Left lung (tissue), 14 donors: ENCODE data around the gene DEPDC5. TPM values are rescaled to one million over a fixed set of nuclear protein-coding genes. Genes with fewer than 3 reads are reported as not detected.
A peak's percentile ranks its signal among the peaks of the same experiment; 100 is the strongest.
"Not testable (repeated sequence)": the region's sequence is repeated elsewhere in the genome, so short reads cannot be mapped to it uniquely, and the experiment has no call there.

Experiments
- ATAC-seq: fragments of 200-7000 bp; cut with Tn5 transposase; one replicate; pipeline ENCODE4 v1.9.1; 2020; ENCODE audit warnings: moderate library complexity
- DNase-seq, 4 donors: peaks; one replicate each; pipeline ENCODE4 v3.0.0-alpha.2; 2013 to 2020
- H3K27ac ChIP-seq, 2 donors: fragments of 200-600 bp; sonication (generic) in 1 of 2; one replicate each; pipeline versions ENCODE4 v1.5.0 to v1.8.0; 2020 to 2021
- H3K27me3 ChIP-seq, 2 donors: fragments of 200-600 bp; sonication (generic) in 1 of 2; one replicate each; pipeline versions ENCODE4 v1.5.0 to v1.8.0; 2020 to 2021
- H3K36me3 ChIP-seq, 2 donors: fragments of 200-600 bp; sonication (generic) in 1 of 2; one replicate each; pipeline versions ENCODE4 v1.5.0 to v1.8.0; 2020 to 2021
- H3K4me1 ChIP-seq, 2 donors: fragments of 200-600 bp; one replicate each; pipeline ENCODE4 v1.8.0; 2021
- H3K4me3 ChIP-seq, 2 donors: fragments of 200-600 bp; sonication (generic) in 1 of 2; one replicate each; pipeline versions ENCODE4 v1.5.0 to v1.8.0; 2020 to 2021; ENCODE audit warnings: mild to moderate bottlenecking in 1 of 2
- H3K9me3 ChIP-seq, 2 donors: fragments of 200-600 bp; sonication (generic) in 1 of 2; one replicate each; pipeline versions ENCODE4 v1.5.0 to v1.8.0; 2020 to 2021
- CTCF ChIP-seq, 2 donors: fragments of 200-600 bp; sonication (generic) in 1 of 2; IDR thresholded peaks; one replicate each; pipeline versions ENCODE4 v1.5.0 to v1.8.0; 2021; ENCODE audit warnings: antibody characterized with exemption in 2 of 2
- intact Hi-C, 2 donors: fragments of 100-400 bp; cut with DNase I; formaldehyde crosslinking; loops; one replicate each; pipeline versions ENCODE4 v1.11.2 to v1.14.2; 2022
- long read RNA-seq, 12 donors: library from polyadenylated mRNA in 2 of 12; unstranded in 2 of 12; transcript quantifications; one replicate each; pipeline ENCODE4 v2.0.0 and lab custom pipeline, GENCODE V29; 2019 to 2026
- polyA plus RNA-seq, 6 donors: library from polyadenylated mRNA; unstranded; fragments of 120-200 nt; gene quantifications; one replicate each; pipeline ENCODE4 v1.2.1, GENCODE V29; 2013; ENCODE audit not compliant: insufficient read length in 6 of 6
- total RNA-seq, 2 donors: library from RNA; stranded (reverse); fragmentation: NEBNext Ultra II Directional; extraction: Animal tissue kit (Norgen Biotek cat#: 25700); gene quantifications; one replicate each; pipeline ENCODE4 v1.2.1, GENCODE V29; 2021
- donor health status: DM: no; HTN: yes; CAD: no.
- donor health status: DM: no; HTN: no; CAD: no.

Gene DEPDC5
- total RNA-seq (10 to 100 TPM; 23.2 to 31.1 TPM), polyA plus RNA-seq (10 to 100 TPM; 14.9 to 19.8 (median 17.3) TPM)
- long read RNA-seq, donor 1, partial matches to known transcripts: 0 of 2 reads
- long read RNA-seq, donor 1, other reads (novel, unspliced or antisense): 0 of 2 reads
- long read RNA-seq, donor 2: 0 reads
- long read RNA-seq, donor 3: 0 reads
- long read RNA-seq, donor 4: 0 reads
- long read RNA-seq, donor 5, partial matches to known transcripts: 0 of 1 reads
- long read RNA-seq, donor 5, other reads (novel, unspliced or antisense): 0 of 1 reads
- long read RNA-seq, donor 6: 0 reads
- long read RNA-seq, donor 7, full-length matches to known transcripts: 1 of 1 reads
- long read RNA-seq, donor 7, partial matches to known transcripts: 0 of 1 reads
- long read RNA-seq, donor 7, other reads (novel, unspliced or antisense): 0 of 1 reads
- long read RNA-seq, donor 8, partial matches to known transcripts: 0 of 1 reads
- long read RNA-seq, donor 8, other reads (novel, unspliced or antisense): 0 of 1 reads
- long read RNA-seq, donor 9: 0 reads
- long read RNA-seq, donor 10, partial matches to known transcripts: 1 of 3 reads
- long read RNA-seq, donor 10, other reads (novel, unspliced or antisense): 0 of 3 reads
- long read RNA-seq, donor 11, partial matches to known transcripts: 0 of 4 reads
- long read RNA-seq, donor 11, other reads (novel, unspliced or antisense): 0 of 4 reads
- long read RNA-seq, donor 12: 0 reads

GRCh38 chr22:31753634-31754501 is at the start of gene DEPDC5:
TSS of gene DEPDC5 (plus strand) at chr22:31754019. CDS start at chr22:31754922, 903 bp downstream.
- peak; percentile 95 to 99 (median 98) for DNase-seq

GRCh38 chr22:31707519-31707918 is 46.3 kb upstream of the DEPDC5 start:
- Histone ChIP-seq H3K9me3 (no peaks in the 10 kb centered on the region), H3K27ac (no peak overlapping the region), H3K4me1 (peaks cover 0 to 3% of the 10 kb centered on the region in 2 donors), H3K4me3 (no peak overlapping the region), H3K27me3 (no peaks in the 10 kb centered on the region), H3K36me3 (peaks cover 0 to 96% of the 10 kb centered on the region in 2 donors)
- intact Hi-C loops: no loop called here
- no peak for ATAC-seq
- no peak for TF ChIP-seq CTCF (IDR thresholded peaks at IDR 0.05)
- DNase-seq: no peak

More at GRCh38 chr22:31753634-31754501, at the start of gene DEPDC5:
- peak; percentile 91 for ATAC-seq
- intact Hi-C loops: no loop called here
- Histone ChIP-seq H3K9me3 (no peaks in the 10 kb centered on the region), H3K4me1 (peaks cover 21 to 44% of the 10 kb centered on the region in 2 donors), H3K36me3 (peaks cover 0 to 16% of the 10 kb centered on the region in 2 donors), H3K27me3 (no peaks in the 10 kb centered on the region), H3K27ac (peak within 1 kb of the TSS; percentile 95 to 97), H3K4me3 (peak within 1 kb of the TSS; percentile 85 to 89)
- no peak for TF ChIP-seq CTCF (IDR thresholded peaks at IDR 0.05)

- ATAC-seq, H3K4me3 ChIP-seq, intact Hi-C loops, H3K9me3 ChIP-seq, H3K4me1 ChIP-seq, H3K27me3 ChIP-seq, H3K27ac ChIP-seq: not testable (repeated sequence)
- DNase-seq: peak in 1 of 4 donors; percentile 39
- peaks cover 6 to 99% of the 10 kb centered on the region in 2 donors for H3K36me3 ChIP-seq
Observed at GRCh38 chr22:31711226-31711625, 42.6 kb upstream of the DEPDC5 start.

GRCh38 chr22:31715147-31715778 is 38.6 kb upstream of the DEPDC5 start:
- Histone ChIP-seq H3K27me3 (no peaks in the 10 kb centered on the region), H3K4me1 (peaks cover 0 to 3% of the 10 kb centered on the region in 2 donors), H3K27ac (no peak overlapping the region), H3K4me3 (no peak overlapping the region), H3K9me3 (no peaks in the 10 kb centered on the region), H3K36me3 (peaks cover 6 to 98% of the 10 kb centered on the region in 2 donors)
- TF ChIP-seq CTCF (IDR thresholded peaks at IDR 0.05): no peak
- no peak for DNase-seq
- intact Hi-C loops: no loop called here
- ATAC-seq: no peak

GRCh38 chr22:31719850-31720471 is 33.9 kb upstream of the DEPDC5 start:
- Histone ChIP-seq H3K27me3 (no peaks in the 10 kb centered on the region), H3K4me3 (no peak overlapping the region), H3K4me1 (no peaks in the 10 kb centered on the region), H3K9me3 (no peaks in the 10 kb centered on the region), H3K36me3 (peaks cover 6 to 98% of the 10 kb centered on the region in 2 donors), H3K27ac (no peak overlapping the region)
- DNase-seq: no peak
- intact Hi-C loops: no loop called here
- ATAC-seq: no peak
- no peak for TF ChIP-seq CTCF (IDR thresholded peaks at IDR 0.05)
